Endothelial cell of umbilical vein (primary cell): Measurements from ENCODE around the gene KCNJ15.

ENCODE experiments used
- CTCF ChIP-seq, 2 donors: IDR thresholded peaks; 1 replicate in 1 of 2; 2 replicates in 1 of 2; pipeline ENCODE4 v1.5.1; 2011; ENCODE audit warnings: low read length in 2 of 2, mild to moderate bottlenecking in 2 of 2, moderate library complexity in 2 of 2, control low read depth in 1 of 2, inconsistent platforms in 1 of 2, low read depth in 1 of 2; ENCODE audit not compliant: insufficient read depth in 1 of 2; ENCODE audit errors: extremely low read depth in 1 of 2
- EZH2 ChIP-seq: IDR thresholded peaks from 2 replicates; pipeline ENCODE4 v1.6.1; 2012; ENCODE audit warnings: borderline replicate concordance, low read depth, mild to moderate bottlenecking, moderate library complexity, low read length, inconsistent platforms; ENCODE audit not compliant: severe bottlenecking
- JUN ChIP-seq: IDR thresholded peaks from 2 replicates; pipeline ENCODE4 v1.6.1; 2011; ENCODE audit warnings: borderline replicate concordance, low read depth; ENCODE audit not compliant: insufficient read length, insufficient read depth
- POLR2AphosphoS5 ChIP-seq: IDR thresholded peaks from 2 replicates; pipeline ENCODE4 v1.6.1; 2012; ENCODE audit warnings: low read depth, mild to moderate bottlenecking, control low read depth, low read length, moderate library complexity; ENCODE audit not compliant: insufficient read depth

DNA sequence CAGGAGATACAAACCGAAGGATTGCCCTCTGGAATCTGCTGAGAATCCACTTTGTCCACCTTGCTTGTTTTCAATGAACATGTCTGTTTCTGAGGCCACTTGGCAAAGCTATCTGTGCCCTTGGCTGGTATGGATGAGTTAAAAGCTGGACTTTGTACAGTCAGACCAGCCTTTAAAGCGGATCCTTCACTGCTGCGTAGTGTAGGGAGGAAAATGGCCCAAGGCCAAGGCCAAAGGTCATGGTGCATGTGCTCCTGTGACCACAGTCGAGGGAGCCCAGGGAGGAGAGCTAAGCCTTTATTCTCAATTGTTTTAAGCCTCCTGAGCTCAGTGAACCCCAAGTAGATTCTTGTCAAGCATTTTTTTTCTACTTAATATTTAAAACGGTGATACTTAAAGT is 37.0 kb downstream of the KCNJ15 start:
- TF ChIP-seq POLR2AphosphoS5 (no peak), JUN (no peak), CTCF (IDR thresholded peaks at IDR 0.05; ENCODE audit: extremely low read depth in 1 of 2, insufficient read depth in 1 of 2, low read depth in 1 of 2, low read length in 2 of 2) (no peak), EZH2 (no peak)
